NCI-H345 treated with DMSO at 0.1 percent for 48 hours (cell line): ENCODE results near the gene MED13.
"Not testable (repeated sequence)": the region's sequence is repeated elsewhere in the genome, so short reads cannot be mapped to it uniquely, and the experiment has no call there.

Experiments
- DNase-seq: peaks from one replicate; lab custom pipeline; 2025; ENCODE audit not compliant: unreplicated experiment; lab: John Stamatoyannopoulos, UW

The MED13 gene

GRCh38 chr17:62062302-62062701 is 2.8 kb downstream of the MED13 start:
- no peak for DNase-seq

- no peak for DNase-seq
These were observed 5.7 kb downstream of the MED13 start for GRCh38 chr17:62059414-62059813.

- DNase-seq = no peak
These were observed 6.5 kb downstream of the MED13 start for GRCh38 chr17:62058611-62059010.

- no peak for DNase-seq
These were observed 7.4 kb downstream of the MED13 start for GRCh38 chr17:62057696-62058095.

- no peak for DNase-seq
These were observed 12.2 kb downstream of the MED13 start for GRCh38 chr17:62052765-62053338.

GRCh38 chr17:62051053-62051452 is 14.0 kb downstream of the MED13 start:
- DNase-seq = no peak

- DNase-seq = no peak
These were observed 15.8 kb downstream of the MED13 start for GRCh38 chr17:62049299-62049698.

- no peak for DNase-seq
These were observed 16.8 kb downstream of the MED13 start for GRCh38 chr17:62048262-62048661.

GRCh38 chr17:62045517-62045916 is 19.6 kb downstream of the MED13 start:
- no peak for DNase-seq

- no peak for DNase-seq
These were observed 20.0 kb downstream of the MED13 start for GRCh38 chr17:62045109-62045508.

- DNase-seq = no peak
These were observed 21.5 kb downstream of the MED13 start for GRCh38 chr17:62043602-62044001.

GRCh38 chr17:62043140-62043539 is 21.9 kb downstream of the MED13 start:
- no peak for DNase-seq

- no peak for DNase-seq
These were observed 26.8 kb downstream of the MED13 start for GRCh38 chr17:62038248-62038647.

GRCh38 chr17:62033317-62033716 is 31.8 kb downstream of the MED13 start:
- no peak for DNase-seq

- no peak for DNase-seq
These were observed 32.6 kb downstream of the MED13 start for GRCh38 chr17:62032480-62032879.

- no peak for DNase-seq
These were observed 34.8 kb downstream of the MED13 start for GRCh38 chr17:62030264-62030663.

- DNase-seq = no peak
These were observed 40.2 kb downstream of the MED13 start for GRCh38 chr17:62024866-62025265.

GRCh38 chr17:62017912-62018311 is 47.2 kb downstream of the MED13 start:
- no peak for DNase-seq

GRCh38 chr17:62017496-62017895 is 47.6 kb downstream of the MED13 start:
- no peak for DNase-seq

GRCh38 chr17:62014526-62014925 is 50.6 kb downstream of the MED13 start:
- DNase-seq = no peak

- DNase-seq = no peak
These were observed 55.9 kb downstream of the MED13 start for GRCh38 chr17:62009220-62009619.

- DNase-seq = no peak
These were observed 56.8 kb downstream of the MED13 start for GRCh38 chr17:62008294-62008693.

- no peak for DNase-seq
These were observed 60.7 kb downstream of the MED13 start for GRCh38 chr17:62004388-62004787.

GRCh38 chr17:62003141-62003540 is 61.9 kb downstream of the MED13 start:
- DNase-seq = not testable (repeated sequence)
